Measurements from ENCODE around the gene PTPN11. TPM values are rescaled to one million over a fixed set of nuclear protein-coding genes. Genes with fewer than 3 reads are reported as not detected.

The PTPN11 gene
- total and polyA plus RNA-seq, 2 of the 8 experiments (the other 6 are each of a cell fraction or from before 2014, with no cell fraction given), result 28.3 to 133 TPM

DNA sequence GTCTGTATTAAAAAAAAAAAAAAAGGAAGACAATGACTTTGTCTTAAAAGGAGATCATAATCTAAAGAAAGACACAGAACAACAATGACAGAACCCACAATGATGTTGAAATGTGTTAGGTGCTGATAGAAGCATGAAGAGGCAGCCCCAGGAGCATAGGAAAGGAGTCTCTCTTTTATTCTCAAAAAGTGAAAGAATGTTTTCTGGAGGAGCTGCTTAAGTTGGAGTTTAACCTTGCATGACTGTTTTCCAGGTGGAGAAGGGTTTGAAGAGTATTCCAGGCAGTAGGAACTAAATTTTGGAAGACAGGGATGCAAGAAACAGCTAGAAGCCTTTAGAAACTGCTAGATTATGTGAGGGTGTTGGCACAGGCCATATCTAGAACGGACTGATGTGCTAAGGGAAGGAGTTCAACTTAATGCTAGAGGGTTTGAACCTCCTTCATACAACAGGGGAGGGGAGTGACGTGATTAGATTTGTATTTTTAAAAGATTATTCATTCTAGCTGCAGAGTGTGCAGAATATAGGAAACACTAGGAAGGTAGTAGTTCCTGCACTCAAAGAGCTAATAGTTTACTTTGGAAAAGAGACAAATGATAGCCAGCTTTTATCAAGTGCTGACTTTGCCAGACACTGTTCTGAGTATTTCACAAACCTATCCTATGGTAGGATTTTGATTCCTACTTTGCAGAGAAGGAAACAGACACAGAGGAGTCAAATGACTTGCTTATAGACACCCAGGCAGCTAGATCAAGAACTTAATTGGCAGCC lies 4.7 kb upstream of the PTPN11 start:
- H2BK15ac ChIP-seq (ENCODE audit: low read length), result no peak overlapping the region
- no peak overlapping the region for H3K4ac ChIP-seq (replicated peaks; ENCODE audit: insufficient read length, low read depth, low read length)
- no peak overlapping the region for H3K4me2 ChIP-seq (ENCODE audit: insufficient read depth in 1 of 2, low read depth in 2 of 2, low read length in 2 of 2)
- H3K4me1 ChIP-seq (replicated peaks in 1 of 4; ENCODE audit: control insufficient read depth in 3 of 4, insufficient read depth in 4 of 4, low read length in 3 of 4), result no peaks in the 10 kb centered on the region
- no peak overlapping the region for H2BK120ac ChIP-seq (replicated peaks; ENCODE audit: low read depth, low read length)
- no peak overlapping the region for H2AFZ ChIP-seq (ENCODE audit: low read length)
- H3K9me3 ChIP-seq (ENCODE audit: insufficient read depth in 2 of 2, low read depth in 1 of 2, low read length in 1 of 2), result no peaks in the 10 kb centered on the region
- no peak overlapping the region for H3K4me3 ChIP-seq (ENCODE audit: extremely low read depth in 1 of 4, insufficient read depth in 2 of 4, low read depth in 3 of 4, low read length in 4 of 4)
- FAIRE-seq, result no peak
- H4K20me1 ChIP-seq (replicated peaks in 1 of 2; ENCODE audit: control insufficient read depth in 1 of 2, insufficient read depth in 2 of 2, low read length in 2 of 2), result no peaks in the 10 kb centered on the region
- H3K27me3 ChIP-seq (replicated peaks in 1 of 4; ENCODE audit: control insufficient read depth in 3 of 4, extremely low read depth in 1 of 4, insufficient read depth in 3 of 4, low read length in 3 of 4), result no peaks in the 10 kb centered on the region
- H3K14ac ChIP-seq (ENCODE audit: insufficient read length), result no peak overlapping the region
- no peak overlapping the region for H4K8ac ChIP-seq (ENCODE audit: extremely low read depth, insufficient read depth, low read length)
- CTCF ChIA-PET (ENCODE audit: partially characterized antibody), result interaction anchor here (1.0 to 1.4 kb wide), 3 partner anchors 50 to 216 kb away, joined by 3 to 4 read pairs (median 4); no protein-coding TSS in a partner anchor
- no peak overlapping the region for H2BK12ac ChIP-seq (ENCODE audit: low read depth, low read length)
- no peak overlapping the region for H3K27ac ChIP-seq (ENCODE audit: low read depth, low read length)
- H3K18ac ChIP-seq (ENCODE audit: extremely low read depth, low read length), result no peak overlapping the region
- H3K56ac ChIP-seq (replicated peaks; ENCODE audit: insufficient read length, low read depth, low read length), result no peak overlapping the region
- no peak overlapping the region for H4K5ac ChIP-seq (ENCODE audit: insufficient read length, low read depth, low read length)
- H4K91ac ChIP-seq (replicated peaks; ENCODE audit: insufficient read length, low read length), result no peak overlapping the region
- WGBS, 2 experiments (ENCODE audit: extremely low coverage in 1 of 2, insufficient coverage in 1 of 2, insufficient read length in 1 of 2, insufficient replicate concordance in 2 of 2, low coverage in 1 of 2, low lambda C conversion rate in 2 of 2, missing lambda C conversion rate in 1 of 2), result 58% methylated on average over 2 of the region's 2 CpGs; no CpG with 5 or more reads in 1 of the 2 experiments
- no peak overlapping the region for H2BK20ac ChIP-seq (ENCODE audit: low read length)
- peaks cover 0 to 1% of the 10 kb centered on the region in 2 experiments; a peak in 2 of 4 replicates for H3K79me2 ChIP-seq (ENCODE audit: control insufficient read depth in 1 of 2, insufficient read depth in 2 of 2, low read length in 2 of 2)
- H3K36me3 ChIP-seq (ENCODE audit: control insufficient read depth in 2 of 4, insufficient read depth in 4 of 4, low read length in 3 of 4), result no peaks in the 10 kb centered on the region
- no peak overlapping the region for H2AK5ac ChIP-seq (ENCODE audit: low read depth, low read length)
- no peak for DNase-seq (ENCODE audit: low read depth in 1 of 2, low spot score in 2 of 2)
- no peaks in the 10 kb centered on the region for H3K23me2 ChIP-seq (ENCODE audit: low read depth, low read length)
- no peak overlapping the region for H2BK5ac ChIP-seq (ENCODE audit: low read depth, low read length)
- no peaks in the 10 kb centered on the region for H3K79me1 ChIP-seq (ENCODE audit: low read depth, low read length)
- POLR2A ChIA-PET (ENCODE audit: partially characterized antibody), result interaction anchor here (0.9 to 2.5 kb wide), 3 partner anchors 10 to 50 kb away, joined by 3 to 18 read pairs (median 4); no protein-coding TSS in a partner anchor
- H3K23ac ChIP-seq (ENCODE audit: insufficient read length), result no peak overlapping the region
- no peak overlapping the region for H3K9ac ChIP-seq (replicated peaks in 1 of 4; ENCODE audit: extremely low read depth in 1 of 4, low read depth in 3 of 4, low read length in 3 of 4)
- TF ChIP-seq CBX8 (IDR thresholded peaks at IDR 0.05; ENCODE audit: borderline replicate concordance, low read depth, low read length), result no peak
- no peak for TF ChIP-seq TAF1 (IDR thresholded peaks at IDR 0.05; ENCODE audit: low read depth, low read length)
- no peak for TF ChIP-seq SP2 (IDR thresholded peaks at IDR 0.05; ENCODE audit: low read length)
